Adrenal gland (tissue), 5 donors: ENCODE data around the gene PBX1.

Source experiments
- POLR2A ChIP-seq, 2 donors: fragments of 450-650 bp; IDR thresholded peaks; one replicate each; pipeline ENCODE4 v1.6.1; 2017; ENCODE audit warnings: antibody characterized with exemption in 2 of 2, mild to moderate bottlenecking in 2 of 2, moderate library complexity in 1 of 2
- TF ChIP-seq, protein P1 (sequence below), 6 experiments: fragments of 450-650 bp in 4 of 6; fragments of 200-600 bp in 2 of 6; sonication (generic) in 1 of 6; IDR thresholded peaks; 1 replicate in 5 of 6; 2 replicates in 1 of 6; pipeline versions ENCODE4 v1.5.1 to v1.8.0; 2016 to 2021; ENCODE audit warnings: antibody characterized with exemption in 6 of 6, mild to moderate bottlenecking in 2 of 6, moderate library complexity in 1 of 6
- donor health status: DM: no; HTN: no; CAD: no.

DNA sequence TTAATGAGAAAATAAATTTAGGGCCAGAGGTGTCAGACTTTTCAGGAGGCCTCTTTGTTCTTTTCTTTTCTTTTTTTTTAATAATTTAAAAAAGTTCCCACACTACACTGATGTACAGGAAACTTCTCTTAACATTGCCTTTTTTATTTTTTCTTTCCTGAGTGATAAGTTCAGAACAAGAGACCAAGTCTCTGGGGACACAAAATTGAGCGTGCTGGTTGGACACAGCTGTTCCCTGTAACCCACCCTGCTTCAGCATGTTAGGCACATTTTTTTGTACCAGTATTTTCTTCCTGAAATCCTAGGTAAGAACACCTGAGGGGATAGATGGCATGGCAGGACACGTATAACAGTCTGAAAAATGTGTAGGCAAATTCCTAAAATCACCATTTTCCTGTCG is 50.1 kb downstream of the PBX1 start:
- TF ChIP-seq, protein P1, sequence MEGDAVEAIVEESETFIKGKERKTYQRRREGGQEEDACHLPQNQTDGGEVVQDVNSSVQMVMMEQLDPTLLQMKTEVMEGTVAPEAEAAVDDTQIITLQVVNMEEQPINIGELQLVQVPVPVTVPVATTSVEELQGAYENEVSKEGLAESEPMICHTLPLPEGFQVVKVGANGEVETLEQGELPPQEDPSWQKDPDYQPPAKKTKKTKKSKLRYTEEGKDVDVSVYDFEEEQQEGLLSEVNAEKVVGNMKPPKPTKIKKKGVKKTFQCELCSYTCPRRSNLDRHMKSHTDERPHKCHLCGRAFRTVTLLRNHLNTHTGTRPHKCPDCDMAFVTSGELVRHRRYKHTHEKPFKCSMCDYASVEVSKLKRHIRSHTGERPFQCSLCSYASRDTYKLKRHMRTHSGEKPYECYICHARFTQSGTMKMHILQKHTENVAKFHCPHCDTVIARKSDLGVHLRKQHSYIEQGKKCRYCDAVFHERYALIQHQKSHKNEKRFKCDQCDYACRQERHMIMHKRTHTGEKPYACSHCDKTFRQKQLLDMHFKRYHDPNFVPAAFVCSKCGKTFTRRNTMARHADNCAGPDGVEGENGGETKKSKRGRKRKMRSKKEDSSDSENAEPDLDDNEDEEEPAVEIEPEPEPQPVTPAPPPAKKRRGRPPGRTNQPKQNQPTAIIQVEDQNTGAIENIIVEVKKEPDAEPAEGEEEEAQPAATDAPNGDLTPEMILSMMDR (IDR thresholded peaks at IDR 0.05) = no peak
- TF ChIP-seq POLR2A (IDR thresholded peaks at IDR 0.05) = no peak
